WTC11 (cell line): ENCODE measurements around the gene PAPOLA. TPM values are rescaled to one million over a fixed set of nuclear protein-coding genes. Genes with fewer than 3 reads are reported as not detected.

Experiments
- ATAC-seq: fragments of 200-7000 bp; cut with Tn5 transposase; 2 replicates; pipeline ENCODE4 v1.10.0; 2021; ENCODE audit warnings: mild to moderate bottlenecking, moderate library complexity
- Bru-seq: library from RNA; stranded (reverse); fragments of 400-500 nt; gene quantifications from one replicate; lab custom pipeline; 2021; lab: Mats Ljungman, UMichigan
- CTCF ChIA-PET: fragments of 300-600 bp; sonication (Branson Sonifier 250); formaldehyde crosslinking; loops from one replicate; lab custom pipeline; 2021; ENCODE audit warnings: antibody characterized with exemption; lab: Charles Lee
- POLR2A ChIA-PET: fragments of 350-600 bp; sonication (Branson Sonifier 250); formaldehyde crosslinking; loops from one replicate; lab custom pipeline; 2021; ENCODE audit warnings: antibody characterized with exemption; lab: Charles Lee
- DNase-seq: peaks from one replicate; pipeline ENCODE4 v3.0.0; 2021; ENCODE audit warnings: low spot score
- H3K27ac Mint-ChIP-seq: 2 replicates; pipeline ENCODE4 v1.8.0; 2021; ENCODE audit warnings: mixed read lengths
- H3K27me3 Mint-ChIP-seq: 2 replicates; pipeline ENCODE4 v1.8.0; 2021; ENCODE audit warnings: low read depth, mild to moderate bottlenecking, moderate library complexity, mixed read lengths
- H3K36me3 Mint-ChIP-seq: 2 replicates; pipeline ENCODE4 v1.8.0; 2021; ENCODE audit warnings: mixed read lengths
- H3K4me1 Mint-ChIP-seq: 2 replicates; pipeline ENCODE4 v1.8.0; 2022; ENCODE audit warnings: mixed read lengths
- H3K4me3 Mint-ChIP-seq: 2 replicates; pipeline ENCODE4 v1.8.0; 2021; ENCODE audit warnings: mild to moderate bottlenecking, moderate library complexity, mixed read lengths
- H3K9me3 Mint-ChIP-seq: 2 replicates; pipeline ENCODE4 v1.8.0; 2021; ENCODE audit warnings: mixed read lengths
- CBFB ChIP-seq: sonication (generic); formaldehyde crosslinking; IDR thresholded peaks from 2 replicates; pipeline ENCODE4 v1.8.1; 2022; ENCODE audit warnings: mild to moderate bottlenecking, low read depth, missing genetic modification reagents
- KAT7 ChIP-seq: sonication (generic); formaldehyde crosslinking; IDR thresholded peaks from 2 replicates; pipeline ENCODE4 v1.8.1; 2023; ENCODE audit warnings: missing genetic modification reagents, mild to moderate bottlenecking, borderline replicate concordance
- NFYB ChIP-seq: sonication (generic); formaldehyde crosslinking; conservative IDR thresholded peaks from 2 replicates; pipeline ENCODE4 v1.8.0; 2022; ENCODE audit warnings: low read depth, missing genetic modification reagents
- NR2C2 ChIP-seq: sonication (generic); formaldehyde crosslinking; IDR thresholded peaks from 2 replicates; pipeline ENCODE4 v1.8.0; 2022; ENCODE audit warnings: mild to moderate bottlenecking, missing genetic modification reagents
- OVOL2 ChIP-seq: fragments of 250-450 bp; sonication (Bioruptor Pico); IDR thresholded peaks from 2 replicates; pipeline ENCODE4 v1.9.0; 2021; ENCODE audit warnings: mild to moderate bottlenecking, borderline replicate concordance
- SOX15 ChIP-seq: fragments of 250-450 bp; sonication (Bioruptor Pico); IDR thresholded peaks from 2 replicates; pipeline ENCODE4 v1.9.0; 2021; ENCODE audit warnings: mild to moderate bottlenecking
- TEAD4 ChIP-seq: sonication (generic); formaldehyde crosslinking; IDR thresholded peaks from 2 replicates; pipeline ENCODE4 v1.8.0; 2022; ENCODE audit warnings: mild to moderate bottlenecking, missing genetic modification reagents
- long read RNA-seq, 3 experiments: library from RNA in 1 of 3; library from capped mRNA in 1 of 3; library from polyadenylated mRNA in 1 of 3; unstranded in 2 of 3; stranded (forward) in 1 of 3; transcript quantifications; one replicate each; pipeline ENCODE4 v2.0.0, GENCODE V29; 2021
- total RNA-seq: library from RNA; stranded (reverse); gene quantifications from 3 replicates; pipeline ENCODE4 v1.2.3, GENCODE V29; 2021
- TF ChIP-seq, protein P1 (sequence below): sonication (generic); formaldehyde crosslinking; IDR thresholded peaks from 2 replicates; pipeline ENCODE4 v1.8.0; 2022; ENCODE audit warnings: mild to moderate bottlenecking, missing genetic modification reagents
- TF ChIP-seq, protein P2 (sequence below): fragments of 250-450 bp; sonication (Bioruptor Pico); conservative IDR thresholded peaks from 2 replicates; pipeline ENCODE4 v1.9.0; 2021; ENCODE audit warnings: mild to moderate bottlenecking
- TF ChIP-seq, protein P3 (sequence below): sonication (generic); formaldehyde crosslinking; IDR thresholded peaks from 2 replicates; pipeline ENCODE4 v1.8.1; 2023; ENCODE audit warnings: mild to moderate bottlenecking, moderate library complexity, missing genetic modification reagents
- TF ChIP-seq, protein P4 (sequence below): sonication (generic); formaldehyde crosslinking; IDR thresholded peaks from 2 replicates; pipeline ENCODE4 v1.8.0; 2023; ENCODE audit warnings: missing genetic modification reagents, mild to moderate bottlenecking, borderline replicate concordance
- TF ChIP-seq, protein P5 (sequence below): sonication (generic); formaldehyde crosslinking; IDR thresholded peaks from 2 replicates; pipeline ENCODE4 v1.8.1; 2023; ENCODE audit warnings: mild to moderate bottlenecking, missing genetic modification reagents
- TF ChIP-seq, protein P6 (sequence below): sonication (generic); formaldehyde crosslinking; IDR thresholded peaks from 2 replicates; pipeline ENCODE4 v1.8.0; 2022; ENCODE audit warnings: mild to moderate bottlenecking, missing genetic modification reagents
- TF ChIP-seq, protein P7 (sequence below): sonication (generic); formaldehyde crosslinking; IDR thresholded peaks from 2 replicates; pipeline ENCODE4 v1.8.1; 2023; ENCODE audit warnings: mild to moderate bottlenecking, missing genetic modification reagents, moderate library complexity
- TF ChIP-seq, protein P8 (sequence below): fragments of 250-450 bp; sonication (Bioruptor Pico); IDR thresholded peaks from 2 replicates; pipeline ENCODE4 v1.9.0; 2021; ENCODE audit warnings: mild to moderate bottlenecking

The PAPOLA gene
- 184 to 210 TPM (median 193 TPM) in 3 replicates for total RNA-seq
- Bru-seq, nascent RNA: percentile 96 among the genes with signal in this experiment
- long read RNA-seq, experiment 1, full-length matches to known transcripts: 1,048 of 1,432 reads
- long read RNA-seq, experiment 1, partial matches to known transcripts: 130 of 1,432 reads
- long read RNA-seq, experiment 1, other reads (novel, unspliced or antisense): 254 of 1,432 reads
- long read RNA-seq, experiment 2, full-length matches to known transcripts: 122 of 263 reads
- long read RNA-seq, experiment 2, partial matches to known transcripts: 54 of 263 reads
- long read RNA-seq, experiment 2, other reads (novel, unspliced or antisense): 87 of 263 reads
- long read RNA-seq, experiment 3, full-length matches to known transcripts: 99 of 142 reads
- long read RNA-seq, experiment 3, partial matches to known transcripts: 30 of 142 reads
- long read RNA-seq, experiment 3, other reads (novel, unspliced or antisense): 13 of 142 reads

DNA sequence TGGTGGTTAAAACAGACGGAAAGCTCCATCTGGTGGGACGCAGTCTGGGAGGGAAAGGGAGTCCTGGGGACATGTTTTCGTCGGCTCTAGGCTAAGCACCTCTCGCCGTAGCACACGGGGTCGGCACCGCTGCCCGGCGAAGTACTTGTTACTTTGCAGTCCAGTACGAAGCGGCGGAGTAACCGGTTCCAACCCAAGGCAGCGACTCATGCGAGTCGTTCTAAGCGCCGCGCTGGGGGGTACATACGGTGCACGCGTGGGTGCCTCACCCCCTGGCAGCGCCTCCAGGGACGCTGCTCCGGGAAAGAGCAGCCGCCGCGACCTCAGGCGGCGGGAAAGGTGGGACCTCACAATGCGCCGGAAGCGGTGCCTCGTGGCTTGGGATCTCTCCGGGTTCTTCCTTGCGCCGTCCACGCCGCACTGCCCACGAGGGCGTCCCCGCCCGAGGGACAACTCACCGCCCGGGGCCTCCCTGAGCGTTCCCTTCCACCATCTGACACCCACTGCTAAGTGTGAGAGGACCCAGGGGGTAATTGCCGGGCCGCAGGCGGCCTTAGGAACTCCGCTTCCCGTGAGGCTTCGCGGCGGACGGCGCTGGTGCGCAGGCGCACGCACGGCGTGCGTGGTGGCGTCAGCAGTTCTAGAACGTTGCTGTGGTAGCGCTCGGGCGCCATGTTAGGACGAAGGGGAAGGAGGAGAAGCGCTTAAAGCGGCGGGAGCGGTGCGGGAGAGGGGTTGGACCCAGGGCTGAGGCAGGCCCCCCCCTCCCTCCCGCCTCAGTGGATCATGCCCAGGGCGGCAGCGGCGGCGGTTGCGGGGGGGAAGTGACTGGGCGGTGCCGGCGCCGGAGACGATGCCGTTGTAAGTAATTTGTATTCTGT is at the start of gene PAPOLA:
PAPOLA (plus strand) TSS at position 643 of the 881 bp plus-strand sequence; CDS start at position 854, 211 bp downstream.
- ChIA-PET POLR2A (no interaction called here), CTCF (no interaction called here)
- DNase-seq (peak; percentile 93), ATAC-seq (peak; percentile 90)
- Mint-ChIP-seq H3K27ac (peak within 1 kb of the TSS; percentile 99), H3K27me3 (no peaks in the 10 kb centered on the region), H3K36me3 (0 out of 2 replicates have a peak, but pooled peaks cover 3% of the 10 kb centered on the region), H3K9me3 (no peaks in the 10 kb centered on the region), H3K4me1 (peaks cover 33% of the 10 kb centered on the region), H3K4me3 (peak within 1 kb of the TSS; percentile 97)
- TF ChIP-seq, protein P1, sequence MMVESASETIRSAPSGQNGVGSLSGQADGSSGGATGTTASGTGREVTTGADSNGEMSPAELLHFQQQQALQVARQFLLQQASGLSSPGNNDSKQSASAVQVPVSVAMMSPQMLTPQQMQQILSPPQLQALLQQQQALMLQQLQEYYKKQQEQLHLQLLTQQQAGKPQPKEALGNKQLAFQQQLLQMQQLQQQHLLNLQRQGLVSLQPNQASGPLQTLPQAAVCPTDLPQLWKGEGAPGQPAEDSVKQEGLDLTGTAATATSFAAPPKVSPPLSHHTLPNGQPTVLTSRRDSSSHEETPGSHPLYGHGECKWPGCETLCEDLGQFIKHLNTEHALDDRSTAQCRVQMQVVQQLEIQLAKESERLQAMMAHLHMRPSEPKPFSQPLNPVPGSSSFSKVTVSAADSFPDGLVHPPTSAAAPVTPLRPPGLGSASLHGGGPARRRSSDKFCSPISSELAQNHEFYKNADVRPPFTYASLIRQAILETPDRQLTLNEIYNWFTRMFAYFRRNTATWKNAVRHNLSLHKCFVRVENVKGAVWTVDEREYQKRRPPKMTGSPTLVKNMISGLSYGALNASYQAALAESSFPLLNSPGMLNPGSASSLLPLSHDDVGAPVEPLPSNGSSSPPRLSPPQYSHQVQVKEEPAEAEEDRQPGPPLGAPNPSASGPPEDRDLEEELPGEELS (CRISPR knock-in tag): peak; percentile 2
- 0 out of 2 replicates have a peak, but pooled peaks have one; percentile 10 for TF ChIP-seq NR2C2
- TF ChIP-seq, protein P2, sequence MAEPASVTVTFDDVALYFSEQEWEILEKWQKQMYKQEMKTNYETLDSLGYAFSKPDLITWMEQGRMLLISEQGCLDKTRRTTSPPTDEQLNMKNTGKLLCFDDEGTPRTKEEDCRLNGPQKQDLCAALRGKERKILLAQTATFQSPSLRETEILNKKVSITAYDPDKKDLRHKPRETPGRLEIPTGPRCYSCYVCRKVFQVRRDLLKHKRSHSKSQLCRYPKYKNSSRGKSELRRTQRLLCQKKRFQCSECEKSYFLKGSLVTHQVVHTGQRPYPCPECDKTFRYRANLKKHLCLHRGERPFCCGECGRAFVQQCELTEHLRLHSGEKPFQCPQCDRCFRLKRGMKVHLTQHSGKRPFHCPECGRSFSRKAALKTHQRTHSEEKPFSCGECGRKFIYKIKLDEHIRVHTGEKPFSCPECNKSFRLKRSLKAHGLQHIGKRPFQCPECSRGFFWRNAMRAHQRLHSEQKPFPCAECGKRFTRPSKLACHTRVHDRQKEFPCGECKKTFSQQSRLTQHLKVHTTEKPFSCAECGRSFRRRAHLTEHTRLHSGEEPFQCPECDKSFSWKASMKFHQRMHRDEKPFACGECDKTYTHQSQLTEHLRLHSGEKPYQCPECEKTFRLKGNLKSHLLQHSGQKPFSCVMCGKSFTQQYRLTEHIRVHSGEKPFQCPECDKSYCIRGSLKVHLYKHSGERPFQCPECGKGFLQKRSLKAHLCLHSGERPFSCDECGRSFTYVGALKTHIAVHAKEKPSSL: no peak
- TF ChIP-seq, protein P3, sequence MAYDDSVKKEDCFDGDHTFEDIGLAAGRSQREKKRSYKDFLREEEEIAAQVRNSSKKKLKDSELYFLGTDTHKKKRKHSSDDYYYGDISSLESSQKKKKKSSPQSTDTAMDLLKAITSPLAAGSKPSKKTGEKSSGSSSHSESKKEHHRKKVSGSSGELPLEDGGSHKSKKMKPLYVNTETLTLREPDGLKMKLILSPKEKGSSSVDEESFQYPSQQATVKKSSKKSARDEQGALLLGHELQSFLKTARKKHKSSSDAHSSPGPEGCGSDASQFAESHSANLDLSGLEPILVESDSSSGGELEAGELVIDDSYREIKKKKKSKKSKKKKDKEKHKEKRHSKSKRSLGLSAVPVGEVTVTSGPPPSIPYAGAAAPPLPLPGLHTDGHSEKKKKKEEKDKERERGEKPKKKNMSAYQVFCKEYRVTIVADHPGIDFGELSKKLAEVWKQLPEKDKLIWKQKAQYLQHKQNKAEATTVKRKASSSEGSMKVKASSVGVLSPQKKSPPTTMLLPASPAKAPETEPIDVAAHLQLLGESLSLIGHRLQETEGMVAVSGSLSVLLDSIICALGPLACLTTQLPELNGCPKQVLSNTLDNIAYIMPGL (CRISPR knock-in tag): peak; percentile 40; the same call in 1 of the 2 replicates
- no peak for TF ChIP-seq OVOL2 (CRISPR knock-in tag)
- TF ChIP-seq, protein P4, sequence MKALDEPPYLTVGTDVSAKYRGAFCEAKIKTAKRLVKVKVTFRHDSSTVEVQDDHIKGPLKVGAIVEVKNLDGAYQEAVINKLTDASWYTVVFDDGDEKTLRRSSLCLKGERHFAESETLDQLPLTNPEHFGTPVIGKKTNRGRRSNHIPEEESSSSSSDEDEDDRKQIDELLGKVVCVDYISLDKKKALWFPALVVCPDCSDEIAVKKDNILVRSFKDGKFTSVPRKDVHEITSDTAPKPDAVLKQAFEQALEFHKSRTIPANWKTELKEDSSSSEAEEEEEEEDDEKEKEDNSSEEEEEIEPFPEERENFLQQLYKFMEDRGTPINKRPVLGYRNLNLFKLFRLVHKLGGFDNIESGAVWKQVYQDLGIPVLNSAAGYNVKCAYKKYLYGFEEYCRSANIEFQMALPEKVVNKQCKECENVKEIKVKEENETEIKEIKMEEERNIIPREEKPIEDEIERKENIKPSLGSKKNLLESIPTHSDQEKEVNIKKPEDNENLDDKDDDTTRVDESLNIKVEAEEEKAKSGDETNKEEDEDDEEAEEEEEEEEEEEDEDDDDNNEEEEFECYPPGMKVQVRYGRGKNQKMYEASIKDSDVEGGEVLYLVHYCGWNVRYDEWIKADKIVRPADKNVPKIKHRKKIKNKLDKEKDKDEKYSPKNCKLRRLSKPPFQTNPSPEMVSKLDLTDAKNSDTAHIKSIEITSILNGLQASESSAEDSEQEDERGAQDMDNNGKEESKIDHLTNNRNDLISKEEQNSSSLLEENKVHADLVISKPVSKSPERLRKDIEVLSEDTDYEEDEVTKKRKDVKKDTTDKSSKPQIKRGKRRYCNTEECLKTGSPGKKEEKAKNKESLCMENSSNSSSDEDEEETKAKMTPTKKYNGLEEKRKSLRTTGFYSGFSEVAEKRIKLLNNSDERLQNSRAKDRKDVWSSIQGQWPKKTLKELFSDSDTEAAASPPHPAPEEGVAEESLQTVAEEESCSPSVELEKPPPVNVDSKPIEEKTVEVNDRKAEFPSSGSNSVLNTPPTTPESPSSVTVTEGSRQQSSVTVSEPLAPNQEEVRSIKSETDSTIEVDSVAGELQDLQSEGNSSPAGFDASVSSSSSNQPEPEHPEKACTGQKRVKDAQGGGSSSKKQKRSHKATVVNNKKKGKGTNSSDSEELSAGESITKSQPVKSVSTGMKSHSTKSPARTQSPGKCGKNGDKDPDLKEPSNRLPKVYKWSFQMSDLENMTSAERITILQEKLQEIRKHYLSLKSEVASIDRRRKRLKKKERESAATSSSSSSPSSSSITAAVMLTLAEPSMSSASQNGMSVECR (CRISPR knock-in tag): peak; percentile 77; the same call in 1 of the 2 replicates
- TF ChIP-seq KAT7 (CRISPR knock-in tag): 0 out of 2 replicates have a peak, but pooled peaks have one; percentile 43
- no peak for TF ChIP-seq NFYB (CRISPR knock-in tag)
- 0 out of 2 replicates have a peak, but pooled peaks have one; percentile 18 for TF ChIP-seq TEAD4 (CRISPR knock-in tag)
- TF ChIP-seq, protein P5, sequence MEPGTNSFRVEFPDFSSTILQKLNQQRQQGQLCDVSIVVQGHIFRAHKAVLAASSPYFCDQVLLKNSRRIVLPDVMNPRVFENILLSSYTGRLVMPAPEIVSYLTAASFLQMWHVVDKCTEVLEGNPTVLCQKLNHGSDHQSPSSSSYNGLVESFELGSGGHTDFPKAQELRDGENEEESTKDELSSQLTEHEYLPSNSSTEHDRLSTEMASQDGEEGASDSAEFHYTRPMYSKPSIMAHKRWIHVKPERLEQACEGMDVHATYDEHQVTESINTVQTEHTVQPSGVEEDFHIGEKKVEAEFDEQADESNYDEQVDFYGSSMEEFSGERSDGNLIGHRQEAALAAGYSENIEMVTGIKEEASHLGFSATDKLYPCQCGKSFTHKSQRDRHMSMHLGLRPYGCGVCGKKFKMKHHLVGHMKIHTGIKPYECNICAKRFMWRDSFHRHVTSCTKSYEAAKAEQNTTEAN (CRISPR knock-in tag): 0 out of 2 replicates have a peak, but pooled peaks have one; percentile 9
- TF ChIP-seq CBFB (CRISPR knock-in tag): peak; percentile 84; the same call in 1 of the 2 replicates
- TF ChIP-seq, protein P6, sequence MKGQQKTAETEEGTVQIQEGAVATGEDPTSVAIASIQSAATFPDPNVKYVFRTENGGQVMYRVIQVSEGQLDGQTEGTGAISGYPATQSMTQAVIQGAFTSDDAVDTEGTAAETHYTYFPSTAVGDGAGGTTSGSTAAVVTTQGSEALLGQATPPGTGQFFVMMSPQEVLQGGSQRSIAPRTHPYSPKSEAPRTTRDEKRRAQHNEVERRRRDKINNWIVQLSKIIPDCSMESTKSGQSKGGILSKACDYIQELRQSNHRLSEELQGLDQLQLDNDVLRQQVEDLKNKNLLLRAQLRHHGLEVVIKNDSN: peak; percentile 37; the same call in 1 of the 2 replicates
- TF ChIP-seq, protein P7, sequence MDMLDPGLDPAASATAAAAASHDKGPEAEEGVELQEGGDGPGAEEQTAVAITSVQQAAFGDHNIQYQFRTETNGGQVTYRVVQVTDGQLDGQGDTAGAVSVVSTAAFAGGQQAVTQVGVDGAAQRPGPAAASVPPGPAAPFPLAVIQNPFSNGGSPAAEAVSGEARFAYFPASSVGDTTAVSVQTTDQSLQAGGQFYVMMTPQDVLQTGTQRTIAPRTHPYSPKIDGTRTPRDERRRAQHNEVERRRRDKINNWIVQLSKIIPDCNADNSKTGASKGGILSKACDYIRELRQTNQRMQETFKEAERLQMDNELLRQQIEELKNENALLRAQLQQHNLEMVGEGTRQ (CRISPR knock-in tag): peak; percentile 17; the same call in 1 of the 2 replicates
- TF ChIP-seq, protein P8, sequence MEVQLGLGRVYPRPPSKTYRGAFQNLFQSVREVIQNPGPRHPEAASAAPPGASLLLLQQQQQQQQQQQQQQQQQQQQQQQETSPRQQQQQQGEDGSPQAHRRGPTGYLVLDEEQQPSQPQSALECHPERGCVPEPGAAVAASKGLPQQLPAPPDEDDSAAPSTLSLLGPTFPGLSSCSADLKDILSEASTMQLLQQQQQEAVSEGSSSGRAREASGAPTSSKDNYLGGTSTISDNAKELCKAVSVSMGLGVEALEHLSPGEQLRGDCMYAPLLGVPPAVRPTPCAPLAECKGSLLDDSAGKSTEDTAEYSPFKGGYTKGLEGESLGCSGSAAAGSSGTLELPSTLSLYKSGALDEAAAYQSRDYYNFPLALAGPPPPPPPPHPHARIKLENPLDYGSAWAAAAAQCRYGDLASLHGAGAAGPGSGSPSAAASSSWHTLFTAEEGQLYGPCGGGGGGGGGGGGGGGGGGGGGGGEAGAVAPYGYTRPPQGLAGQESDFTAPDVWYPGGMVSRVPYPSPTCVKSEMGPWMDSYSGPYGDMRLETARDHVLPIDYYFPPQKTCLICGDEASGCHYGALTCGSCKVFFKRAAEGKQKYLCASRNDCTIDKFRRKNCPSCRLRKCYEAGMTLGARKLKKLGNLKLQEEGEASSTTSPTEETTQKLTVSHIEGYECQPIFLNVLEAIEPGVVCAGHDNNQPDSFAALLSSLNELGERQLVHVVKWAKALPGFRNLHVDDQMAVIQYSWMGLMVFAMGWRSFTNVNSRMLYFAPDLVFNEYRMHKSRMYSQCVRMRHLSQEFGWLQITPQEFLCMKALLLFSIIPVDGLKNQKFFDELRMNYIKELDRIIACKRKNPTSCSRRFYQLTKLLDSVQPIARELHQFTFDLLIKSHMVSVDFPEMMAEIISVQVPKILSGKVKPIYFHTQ (CRISPR knock-in tag): no peak
- no peak for TF ChIP-seq SOX15 (CRISPR knock-in tag)
